Measurements from ENCODE around the gene C14orf93. TPM values are rescaled to one million over a fixed set of nuclear protein-coding genes. Genes with fewer than 3 reads are reported as not detected.

Gene C14orf93
- total RNA-seq, 1 experiment from 2014 or later: 8.2 TPM

DNA sequence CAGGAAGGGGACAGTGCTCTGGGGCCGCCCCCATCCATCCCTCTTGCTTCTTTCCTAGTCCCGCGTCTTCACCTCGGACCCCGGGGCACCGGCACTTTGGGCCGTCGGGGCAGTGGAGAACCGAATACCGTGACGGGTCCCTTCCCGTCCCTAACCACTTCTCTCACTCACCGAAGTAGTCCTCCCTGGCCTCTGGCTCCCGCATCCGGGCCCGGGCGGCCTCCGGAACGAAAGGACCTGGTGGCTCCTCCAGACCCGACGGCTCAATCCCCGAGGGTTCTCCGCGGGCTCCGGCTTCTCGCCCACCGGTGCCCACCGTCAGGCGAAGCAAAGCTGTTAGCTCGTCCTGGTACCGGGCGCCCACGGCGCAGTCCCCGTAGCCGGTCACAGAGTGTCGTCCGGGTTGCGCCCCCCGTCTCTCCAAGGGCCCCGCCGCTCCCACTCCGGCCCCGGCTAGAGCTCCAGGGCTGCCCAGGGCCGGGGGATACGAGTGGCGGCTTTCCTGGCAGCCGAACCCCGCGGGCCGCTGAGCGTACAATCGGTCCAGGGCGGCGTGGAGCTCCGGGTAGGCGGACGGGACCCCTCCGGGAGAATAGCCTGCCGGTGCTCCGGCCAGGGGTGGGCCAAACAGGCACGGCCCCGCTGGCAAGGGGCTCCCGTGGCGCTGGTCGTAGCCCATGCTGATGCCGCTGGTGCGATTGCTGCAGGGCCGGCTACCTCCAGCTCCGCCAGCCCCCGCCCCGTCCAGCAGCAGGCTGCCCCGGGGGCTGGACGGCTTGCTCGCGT, 28.7 kb downstream of the C14orf93 start:
- Histone ChIP-seq H3K4me1 (ENCODE audit: insufficient read depth, low read length) (peaks cover 20% of the 10 kb centered on the region), H4K8ac (replicated peaks; ENCODE audit: insufficient read length, low read depth, low read length) (no peak overlapping the region), H2AK5ac (ENCODE audit: insufficient read length, low read length) (no peak overlapping the region), H3K9me3 (ENCODE audit: control insufficient read depth, low read depth, low read length) (no peaks in the 10 kb centered on the region), H3T11ph (ENCODE audit: low read length) (no peak overlapping the region), H2BK5ac (ENCODE audit: insufficient read length, low read length) (no peak overlapping the region), H3K9ac (ENCODE audit: extremely low read depth, insufficient read length, low read length) (peak overlapping the region; percentile 69), H2BK12ac (ENCODE audit: insufficient read length, low read depth, low read length) (no peak overlapping the region), H2BK120ac (ENCODE audit: low read depth, low read length, poor library complexity, severe bottlenecking) (no peak overlapping the region), H3K23ac (ENCODE audit: insufficient read length, low read depth, low read length) (no peak overlapping the region), H3K27me3 (ENCODE audit: insufficient read depth, low read length) (no peaks in the 10 kb centered on the region), H4K20me1 (ENCODE audit: control insufficient read depth, insufficient read depth, insufficient read length) (peaks cover 3% of the 10 kb centered on the region), H3K27ac (ENCODE audit: insufficient read length, low read depth, low read length) (no peak overlapping the region), H3K4me2 (ENCODE audit: insufficient read depth, insufficient read length, low read length) (peak overlapping the region; percentile 96), H3K4ac (ENCODE audit: low read depth, low read length) (no peak overlapping the region), H2AFZ (ENCODE audit: low read length) (no peak overlapping the region), H2BK20ac (ENCODE audit: low read depth, low read length, poor library complexity, severe bottlenecking) (no peak overlapping the region), H3K79me1 (ENCODE audit: insufficient read depth, low read depth, low read length, poor library complexity, severe bottlenecking) (no peaks in the 10 kb centered on the region), H3K79me2 (ENCODE audit: insufficient read depth, low read length) (0 out of 2 replicates have a peak, but pooled peaks cover 2% of the 10 kb centered on the region), H2BK15ac (ENCODE audit: low read depth, low read length) (no peak overlapping the region), H3K23me2 (ENCODE audit: insufficient read length, low read depth, low read length, poor library complexity, severe bottlenecking) (peaks cover 17% of the 10 kb centered on the region), H3K18ac (ENCODE audit: insufficient read length, low read depth, low read length) (peak overlapping the region; percentile 83), H4K5ac (ENCODE audit: insufficient read length, low read depth, low read length) (no peak overlapping the region), H3K56ac (ENCODE audit: insufficient read length, low read depth, low read length) (no peak overlapping the region), H3K14ac (ENCODE audit: insufficient read depth, low read length) (peak overlapping the region; percentile 84), H4K91ac (ENCODE audit: insufficient read length, low read depth, low read length) (peak overlapping the region; percentile 78)
- Mint-ChIP-seq H3K36me3 (ENCODE audit: insufficient read depth in 1 of 3, low read depth in 3 of 3) (peaks cover 13 to 50% (median 42%) of the 10 kb centered on the region in 3 experiments; a peak in 6 of 7 replicates), H3K27ac (peak overlapping the region in 2 of 3 experiments; percentile 35 to 45; a peak in 2 of 7 replicates), H3K4me1 (peaks cover 39 to 41% of the 10 kb centered on the region in 2 experiments), H3K27me3 (ENCODE audit: low read depth) (no peaks in the 10 kb centered on the region; the same call in 1 of the 2 replicates), H3K4me3 (no peak overlapping the region; a peak in 2 of 5 replicates), H3K9me3 (peaks cover 0 to 12% of the 10 kb centered on the region in 2 experiments; a peak in 2 of 5 replicates)
- TF ChIP-seq, protein P1, sequence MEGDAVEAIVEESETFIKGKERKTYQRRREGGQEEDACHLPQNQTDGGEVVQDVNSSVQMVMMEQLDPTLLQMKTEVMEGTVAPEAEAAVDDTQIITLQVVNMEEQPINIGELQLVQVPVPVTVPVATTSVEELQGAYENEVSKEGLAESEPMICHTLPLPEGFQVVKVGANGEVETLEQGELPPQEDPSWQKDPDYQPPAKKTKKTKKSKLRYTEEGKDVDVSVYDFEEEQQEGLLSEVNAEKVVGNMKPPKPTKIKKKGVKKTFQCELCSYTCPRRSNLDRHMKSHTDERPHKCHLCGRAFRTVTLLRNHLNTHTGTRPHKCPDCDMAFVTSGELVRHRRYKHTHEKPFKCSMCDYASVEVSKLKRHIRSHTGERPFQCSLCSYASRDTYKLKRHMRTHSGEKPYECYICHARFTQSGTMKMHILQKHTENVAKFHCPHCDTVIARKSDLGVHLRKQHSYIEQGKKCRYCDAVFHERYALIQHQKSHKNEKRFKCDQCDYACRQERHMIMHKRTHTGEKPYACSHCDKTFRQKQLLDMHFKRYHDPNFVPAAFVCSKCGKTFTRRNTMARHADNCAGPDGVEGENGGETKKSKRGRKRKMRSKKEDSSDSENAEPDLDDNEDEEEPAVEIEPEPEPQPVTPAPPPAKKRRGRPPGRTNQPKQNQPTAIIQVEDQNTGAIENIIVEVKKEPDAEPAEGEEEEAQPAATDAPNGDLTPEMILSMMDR (conservative IDR thresholded peaks at IDR 0.05): no peak
- peak; percentile 47 for DNase-seq
- WGBS (ENCODE audit: extremely low coverage, insufficient read length, low lambda C conversion rate): no CpG with 5 or more reads among the region's 76 CpGs

Data from H9 (cell line).